HG02981 (cell line): ENCODE results near the gene ITPR3.
"Not testable (repeated sequence)": the region's sequence is repeated elsewhere in the genome, so short reads cannot be mapped to it uniquely, and the experiment has no call there.

Experiments
- ATAC-seq: cut with Tn5 transposase; IDR thresholded peaks from one replicate; pipeline ENCODE4 v1.9.1; 2021; ENCODE audit warnings: mild to moderate bottlenecking, moderate library complexity; ENCODE audit not compliant: unreplicated experiment

The ITPR3 gene

DNA sequence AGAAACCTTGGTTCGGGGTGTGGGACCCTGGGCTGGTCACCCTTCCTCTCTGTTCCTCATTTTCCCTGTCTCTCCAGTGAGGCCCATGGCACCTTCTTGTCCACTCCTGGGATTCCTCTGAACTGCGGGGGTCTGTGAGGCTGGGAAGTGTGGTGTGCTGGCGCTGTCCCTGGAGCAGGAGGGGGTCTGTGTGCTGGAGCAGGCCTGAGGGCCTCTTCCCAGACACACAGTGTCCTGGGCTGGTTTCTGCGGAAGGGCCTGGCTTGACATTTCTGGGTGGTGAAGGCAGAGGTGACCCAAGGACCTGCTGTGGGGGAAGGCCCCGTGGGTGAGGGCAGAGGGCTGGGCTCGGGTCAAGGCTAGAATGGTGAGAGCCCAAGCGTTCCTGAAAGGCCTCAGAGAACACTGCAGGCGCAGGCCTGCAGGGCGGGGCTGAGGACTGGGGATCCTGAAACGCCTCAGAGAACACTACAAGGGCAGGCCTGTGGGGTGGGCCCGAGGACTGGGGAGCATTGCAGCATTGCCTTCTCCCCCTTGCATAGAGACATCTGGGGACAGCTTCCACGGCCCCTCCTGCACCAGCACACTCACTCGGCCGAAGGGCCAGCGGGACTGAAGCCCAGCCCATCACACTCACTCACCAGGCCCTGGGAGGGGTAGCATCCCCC is 30.5 kb upstream of the ITPR3 start:
- no peak for ATAC-seq

DNA sequence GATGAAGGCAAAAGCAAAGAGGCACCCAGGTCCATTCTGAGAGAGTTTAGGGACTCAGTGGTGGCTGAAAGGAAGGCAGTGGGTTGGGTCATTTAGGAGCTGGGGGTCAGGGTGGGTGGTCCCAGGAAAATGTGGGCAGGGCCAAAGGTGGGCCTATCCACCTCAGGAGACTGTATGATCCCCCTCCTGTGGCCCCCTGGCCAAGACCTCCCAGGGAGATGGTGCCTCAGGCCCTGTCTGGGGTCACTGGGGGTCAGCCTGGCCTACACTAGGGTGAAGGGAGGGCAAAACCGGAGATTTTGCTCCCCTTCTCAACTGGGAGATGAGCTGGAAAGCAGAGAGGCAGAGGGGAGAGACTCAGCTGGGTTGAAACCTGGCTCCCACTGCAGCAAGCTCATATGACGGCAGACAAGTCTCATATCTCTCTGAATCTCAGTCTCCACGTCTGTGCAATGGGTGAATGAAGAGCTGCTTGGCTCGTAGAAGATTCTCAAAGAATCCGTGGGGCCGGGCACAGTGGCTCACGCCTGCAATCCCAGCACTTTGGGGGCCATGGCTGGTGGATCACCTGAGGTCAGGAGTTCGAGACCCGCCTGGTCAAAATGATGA is 29.6 kb upstream of the ITPR3 start:
- ATAC-seq = no peak

DNA sequence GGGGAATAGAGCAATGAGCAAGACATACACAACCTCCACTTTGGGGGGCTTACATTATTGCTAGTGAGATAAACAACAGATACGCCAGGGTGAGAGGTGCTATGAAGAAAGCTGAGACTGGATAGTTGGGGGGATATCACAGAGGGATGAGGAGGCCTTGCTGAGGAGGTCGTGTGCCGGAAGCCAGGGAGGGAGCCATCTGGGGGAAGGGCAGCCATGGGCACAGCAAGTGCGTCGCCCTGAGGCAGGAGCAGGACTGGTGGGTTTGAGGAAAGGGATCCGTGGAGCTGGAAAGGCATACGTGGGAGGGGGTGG is 28.9 kb upstream of the ITPR3 start:
- no peak for ATAC-seq

- ATAC-seq = no peak
Observed at GRCh38 chr6:33592595-33593413, 28.3 kb upstream of the ITPR3 start.

GRCh38 chr6:33593414-33593727 is 27.8 kb upstream of the ITPR3 start:
- no peak for ATAC-seq

DNA sequence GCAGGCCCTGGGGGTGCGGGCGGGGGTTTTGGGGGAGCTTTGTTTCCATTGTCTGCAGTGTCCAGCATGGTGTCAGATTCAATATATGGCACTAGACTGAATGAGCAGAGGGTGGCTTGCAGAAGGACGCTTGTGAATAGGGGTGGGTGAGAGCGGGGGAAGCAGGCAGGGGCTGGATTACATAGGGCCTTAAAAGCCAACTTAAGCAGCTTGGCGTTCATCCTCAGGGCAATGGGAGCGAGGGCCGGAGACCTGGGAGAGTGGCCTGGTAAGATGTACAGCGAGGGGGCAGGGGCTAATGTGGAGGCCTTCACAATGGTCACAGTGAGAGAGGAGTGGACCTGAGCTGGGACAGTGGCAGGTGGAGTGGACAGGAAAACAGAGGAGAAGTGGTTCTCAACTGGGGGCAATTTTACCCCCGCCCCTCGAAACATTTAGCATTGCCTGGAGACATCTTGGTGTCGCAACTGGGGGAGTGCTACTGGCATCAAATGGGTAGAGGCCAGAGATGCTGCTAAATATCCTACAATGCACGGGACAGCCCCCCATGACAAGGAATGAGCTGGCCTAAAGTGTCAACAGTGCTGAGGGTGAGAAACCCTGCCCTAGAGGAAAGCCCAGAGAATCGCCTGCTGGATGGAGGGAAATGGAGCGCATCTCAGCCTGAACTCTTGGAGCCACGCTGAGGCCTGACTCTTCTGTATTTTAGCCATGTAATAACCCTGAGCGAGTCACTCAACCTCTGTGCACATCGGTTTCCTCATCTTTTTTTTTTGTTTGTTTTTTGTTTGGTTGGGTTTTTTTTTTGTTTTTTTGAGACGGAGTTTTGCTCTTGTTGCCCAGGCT is 25.9 kb upstream of the ITPR3 start:
- no peak for ATAC-seq

DNA sequence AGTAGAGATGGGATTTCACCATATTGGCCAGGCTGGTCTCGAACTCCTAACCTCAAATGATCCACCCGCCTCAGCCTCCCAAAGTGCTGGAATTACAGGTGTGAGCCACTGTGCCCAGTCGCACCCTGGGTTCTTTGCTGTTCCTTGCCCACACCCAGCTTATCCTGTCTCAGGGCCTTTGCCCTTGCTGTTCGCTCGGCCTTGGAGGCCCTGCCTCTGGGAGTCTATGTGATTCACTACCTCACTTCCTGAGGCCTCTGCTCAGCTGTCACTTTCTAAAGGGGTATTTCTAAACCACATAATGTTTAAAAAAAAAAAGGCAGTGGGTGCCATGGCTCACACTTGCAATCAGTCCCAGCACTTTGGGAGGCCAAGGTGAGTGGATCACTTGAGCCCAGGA is 24.2 kb upstream of the ITPR3 start:
- ATAC-seq = not testable (repeated sequence)

DNA sequence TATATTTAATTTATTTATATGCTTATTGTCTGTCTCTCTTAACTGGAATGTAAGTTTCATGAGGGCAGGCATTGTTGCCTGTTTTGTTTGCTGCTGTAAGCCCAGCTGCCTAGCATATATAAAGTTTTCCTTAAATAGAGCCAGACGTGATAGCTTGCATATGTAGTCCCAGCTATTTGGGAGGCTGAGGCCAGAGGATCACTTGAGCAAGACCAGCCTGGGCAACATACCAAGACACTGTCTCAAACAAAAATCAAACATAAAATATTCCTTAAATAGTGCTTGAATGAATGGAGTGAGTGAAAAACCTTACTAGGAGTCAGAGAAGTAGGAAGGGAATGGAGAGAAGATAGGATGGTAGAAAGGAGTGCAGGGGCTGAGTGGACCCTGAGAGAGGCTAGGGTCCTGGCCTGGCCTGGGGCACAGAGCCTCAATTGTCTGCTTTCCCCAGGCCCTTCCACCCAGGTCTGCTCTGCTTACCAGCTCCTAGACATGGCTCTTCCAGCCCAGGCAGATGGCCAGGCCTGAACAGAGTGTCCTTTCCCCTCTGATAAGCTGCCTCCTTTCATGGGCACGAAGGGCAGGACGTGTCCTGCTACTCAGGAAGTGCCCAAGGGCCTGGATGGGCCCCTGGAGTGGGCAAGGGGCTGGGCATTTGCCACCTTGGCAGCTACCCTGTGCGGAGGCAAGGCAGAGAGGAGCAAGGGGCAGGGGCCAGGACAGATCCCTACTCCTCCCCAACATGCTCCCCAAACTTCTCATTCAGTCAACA is 23.4 kb upstream of the ITPR3 start:
- no peak for ATAC-seq

GRCh38 chr6:33599413-33599938 is 21.6 kb upstream of the ITPR3 start:
- no peak for ATAC-seq

- ATAC-seq = no peak
Observed at GRCh38 chr6:33600761-33601160, 20.4 kb upstream of the ITPR3 start.

- no peak for ATAC-seq
Observed at GRCh38 chr6:33602180-33602579, 18.9 kb upstream of the ITPR3 start.

GRCh38 chr6:33604941-33605854 is 15.9 kb upstream of the ITPR3 start:
- ATAC-seq = no peak

DNA sequence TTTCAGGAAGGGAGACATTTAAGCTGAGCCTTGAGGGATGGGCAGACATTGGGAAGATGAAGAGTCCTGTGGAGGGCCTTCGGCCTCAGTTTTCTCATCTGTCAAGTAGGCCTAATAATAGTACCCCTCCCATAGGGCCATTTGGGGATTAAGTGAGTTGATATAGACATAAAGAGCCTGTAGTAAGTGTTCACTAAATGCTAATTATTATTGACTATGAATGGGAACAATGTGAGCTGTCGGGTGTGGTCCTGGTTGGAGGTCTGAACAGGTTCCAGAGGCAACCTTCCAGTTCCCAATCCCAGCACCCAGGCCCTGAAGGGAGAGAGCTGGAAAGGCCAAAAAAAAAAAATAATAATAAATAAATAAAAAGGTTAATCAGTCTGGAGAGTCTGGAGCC is 14.5 kb upstream of the ITPR3 start:
- no peak for ATAC-seq

- no peak for ATAC-seq
Observed at GRCh38 chr6:33607126-33607783, 13.9 kb upstream of the ITPR3 start.

DNA sequence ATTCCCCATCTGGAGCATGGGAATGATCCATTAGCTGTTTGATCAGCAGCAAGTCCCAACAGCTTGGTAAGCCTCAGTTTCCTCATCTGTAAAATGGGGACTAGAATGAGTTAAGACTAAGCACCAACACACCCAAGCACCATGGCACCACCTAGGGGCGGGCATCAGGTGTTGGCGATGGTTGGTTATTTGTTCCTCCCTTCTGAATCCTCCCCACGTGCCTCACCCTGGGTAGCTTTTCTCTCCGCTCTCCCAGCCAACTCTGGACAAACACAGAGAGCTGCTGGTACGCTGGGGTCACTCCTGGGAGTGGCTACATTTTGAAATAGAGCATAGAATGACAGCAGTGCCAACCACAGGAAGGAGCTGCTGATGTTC is 13.3 kb upstream of the ITPR3 start:
- ATAC-seq = no peak

- no peak for ATAC-seq
Observed at GRCh38 chr6:33609019-33609418, 12.1 kb upstream of the ITPR3 start.

DNA sequence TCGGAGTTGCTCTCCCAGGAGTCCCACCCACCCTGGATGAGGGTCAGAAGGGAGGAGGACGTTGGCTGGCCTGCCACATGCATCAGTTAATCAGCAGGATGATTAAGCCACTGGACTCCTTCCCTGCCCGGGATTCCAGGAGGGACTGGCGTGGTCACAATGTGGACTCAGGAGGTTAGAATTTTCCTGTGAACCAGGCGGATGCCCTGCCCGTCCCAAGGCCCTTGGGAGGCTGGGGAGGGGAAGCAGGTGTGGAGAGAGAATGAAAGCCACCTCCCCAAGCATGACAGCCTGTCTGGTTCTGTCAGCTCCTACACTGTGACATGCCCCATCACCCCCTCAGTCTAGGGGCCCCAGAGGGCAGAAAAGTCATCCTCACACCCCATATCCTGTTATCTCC is 11.6 kb upstream of the ITPR3 start:
- ATAC-seq = no peak

- no peak for ATAC-seq
Observed at GRCh38 chr6:33610067-33610466, 11.1 kb upstream of the ITPR3 start.
